OCI-LY3 (cell line): ENCODE results near the gene BEST3.

Experiments
- H2AFZ ChIP-seq: fragments of 200-600, 300-600 bp; shearing (Covaris generic); 2 replicates; pipeline ENCODE4 v1.6.0; 2014; ENCODE audit warnings: antibody characterized with exemption, low read depth, low read length
- H3K27ac ChIP-seq: fragments of 200-600, 300-600 bp; sonication (generic); 2 replicates; pipeline ENCODE4 v1.5.1; 2014; ENCODE audit warnings: mild to moderate bottlenecking, low read length, moderate library complexity, mixed read lengths
- H3K27me3 ChIP-seq: fragments of 200-600, 300-600 bp; sonication (generic); 2 replicates; pipeline ENCODE4 v1.6.1; 2014; ENCODE audit warnings: low read depth, low read length, mixed read lengths
- H3K36me3 ChIP-seq: fragments of 200-600, 300-600 bp; sonication (generic); replicated peaks from 2 replicates; pipeline ENCODE3; 2014; ENCODE audit warnings: low read depth, low read length, mixed read lengths
- H3K4me1 ChIP-seq: fragments of 300-600, 200-600 bp; sonication (generic); 2 replicates; pipeline ENCODE4 v1.6.1; 2014; ENCODE audit warnings: low read length, mixed read lengths
- H3K4me2 ChIP-seq: fragments of 200-600, 300-600 bp; sonication (generic); 2 replicates; pipeline ENCODE4 v1.6.1; 2014; ENCODE audit warnings: low read length, mixed read lengths
- H3K4me3 ChIP-seq: fragments of 300-600, 200-600 bp; sonication (generic); 2 replicates; pipeline ENCODE4 v1.5.1; 2014; ENCODE audit warnings: antibody characterized with exemption, mild to moderate bottlenecking, low read length, moderate library complexity
- H3K79me2 ChIP-seq: fragments of 300-600, 200-600 bp; shearing (Covaris generic); 2 replicates; pipeline ENCODE4 v1.6.1; 2014; ENCODE audit warnings: mild to moderate bottlenecking, low read length, mixed read lengths
- H3K9ac ChIP-seq: fragments of 300-600, 200-600 bp; shearing (Covaris generic); 2 replicates; pipeline ENCODE4 v1.6.0; 2014; ENCODE audit warnings: mild to moderate bottlenecking, low read length, moderate library complexity
- H3K9me3 ChIP-seq: fragments of 200-600, 300-600 bp; shearing (Covaris generic); 2 replicates; pipeline ENCODE4 v1.6.1; 2014; ENCODE audit warnings: low read length, mixed read lengths; ENCODE audit not compliant: insufficient read depth
- H4K20me1 ChIP-seq: fragments of 200-600, 300-600 bp; sonication (generic); 2 replicates; pipeline ENCODE4 v1.6.1; 2016; ENCODE audit warnings: low read length, mixed read lengths; ENCODE audit not compliant: insufficient read depth
- CTCF ChIP-seq: fragments of 200-600, 300-600 bp; sonication (generic); IDR thresholded peaks from 2 replicates; pipeline ENCODE4 v1.5.1; 2014; ENCODE audit warnings: antibody characterized with exemption, low read length, low read depth
- EZH2phosphoT487 ChIP-seq: fragments of 200-600 bp; shearing (Covaris generic); IDR thresholded peaks from 2 replicates; pipeline ENCODE4 v1.6.1; 2018; ENCODE audit warnings: antibody characterized with exemption, mixed run types, low read depth

The BEST3 gene

GRCh38 chr12:69720750-69721149 lies 21.6 kb upstream of the BEST3 start:
- no peak overlapping the region for H3K9ac ChIP-seq
- H3K79me2 ChIP-seq, result no peaks in the 10 kb centered on the region
- H3K27me3 ChIP-seq, result no peaks in the 10 kb centered on the region
- no peak for TF ChIP-seq EZH2phosphoT487
- no peak for TF ChIP-seq CTCF
- H2AFZ ChIP-seq, result no peak overlapping the region
- H3K4me3 ChIP-seq, result no peak overlapping the region
- no peaks in the 10 kb centered on the region for H3K36me3 ChIP-seq
- no peaks in the 10 kb centered on the region; the same call in 1 of the 2 replicates for H3K9me3 ChIP-seq
- no peak overlapping the region for H3K4me2 ChIP-seq
- peaks cover 6% of the 10 kb centered on the region for H3K4me1 ChIP-seq
- H4K20me1 ChIP-seq, result no peaks in the 10 kb centered on the region
- H3K27ac ChIP-seq, result no peak overlapping the region

- Histone ChIP-seq H3K9ac (no peak overlapping the region), H3K27ac (no peak overlapping the region), H3K27me3 (no peaks in the 10 kb centered on the region), H3K79me2 (no peaks in the 10 kb centered on the region), H3K9me3 (no peaks in the 10 kb centered on the region), H4K20me1 (no peaks in the 10 kb centered on the region), H3K36me3 (no peaks in the 10 kb centered on the region), H3K4me3 (no peak overlapping the region), H2AFZ (no peak overlapping the region), H3K4me2 (no peak overlapping the region), H3K4me1 (peaks cover 10% of the 10 kb centered on the region)
- TF ChIP-seq CTCF (no peak), EZH2phosphoT487 (no peak)
Observed at GRCh38 chr12:69719336-69720316, 20.5 kb upstream of the BEST3 start.

DNA sequence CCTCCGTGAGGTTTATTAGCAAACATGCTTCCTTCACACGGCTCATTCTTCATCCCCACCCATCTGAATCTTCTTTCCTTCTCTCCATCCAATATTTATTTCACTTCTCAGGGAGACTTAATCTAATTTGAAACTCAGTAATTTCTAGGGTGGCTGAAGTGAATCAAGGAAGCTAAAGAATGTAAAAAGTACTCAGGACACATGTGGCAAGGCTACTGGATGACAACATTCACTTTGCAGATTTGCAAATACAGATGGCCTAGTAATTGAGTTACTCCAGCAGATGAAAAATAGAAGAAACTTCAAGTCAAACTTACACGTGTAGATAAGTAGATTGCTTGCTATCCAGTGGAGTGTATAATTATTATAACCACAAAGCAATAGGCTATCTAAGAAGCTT lies 15.4 kb upstream of the BEST3 start:
- Histone ChIP-seq H4K20me1 (no peaks in the 10 kb centered on the region), H3K4me1 (peaks cover 14% of the 10 kb centered on the region), H2AFZ (no peak overlapping the region), H3K36me3 (no peaks in the 10 kb centered on the region), H3K79me2 (no peaks in the 10 kb centered on the region), H3K9me3 (no peaks in the 10 kb centered on the region), H3K27me3 (no peaks in the 10 kb centered on the region), H3K4me2 (no peak overlapping the region), H3K4me3 (no peak overlapping the region), H3K9ac (no peak overlapping the region), H3K27ac (no peak overlapping the region)
- TF ChIP-seq EZH2phosphoT487, result no peak

DNA sequence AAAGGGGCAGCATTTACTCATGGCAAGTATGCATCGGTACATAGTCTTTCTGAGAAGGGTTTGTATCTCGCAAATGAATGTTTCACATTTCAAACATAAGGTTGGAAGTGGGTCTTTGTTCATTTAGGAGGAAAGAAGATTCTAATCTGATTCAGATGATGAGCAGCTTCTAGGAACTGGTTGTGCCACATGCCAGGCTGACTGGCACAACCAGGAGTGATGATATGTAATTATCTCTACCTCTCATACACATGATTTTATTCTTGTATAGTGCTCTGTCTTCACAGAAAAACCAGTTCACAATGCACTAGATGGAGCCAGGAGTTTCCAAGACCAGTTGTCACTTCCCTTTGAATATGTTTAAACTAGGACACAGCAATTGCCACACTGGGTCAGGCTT lies 13.7 kb upstream of the BEST3 start:
- Histone ChIP-seq H3K9ac (no peak overlapping the region), H3K4me3 (no peak overlapping the region), H3K27ac (no peak overlapping the region), H3K79me2 (no peaks in the 10 kb centered on the region), H3K4me2 (no peak overlapping the region), H3K36me3 (no peaks in the 10 kb centered on the region), H4K20me1 (no peaks in the 10 kb centered on the region), H3K4me1 (peaks cover 19% of the 10 kb centered on the region), H2AFZ (no peak overlapping the region), H3K27me3 (no peaks in the 10 kb centered on the region), H3K9me3 (no peaks in the 10 kb centered on the region)
- no peak for TF ChIP-seq CTCF
